Measurements from ENCODE around the gene TIMM23.

DNA sequence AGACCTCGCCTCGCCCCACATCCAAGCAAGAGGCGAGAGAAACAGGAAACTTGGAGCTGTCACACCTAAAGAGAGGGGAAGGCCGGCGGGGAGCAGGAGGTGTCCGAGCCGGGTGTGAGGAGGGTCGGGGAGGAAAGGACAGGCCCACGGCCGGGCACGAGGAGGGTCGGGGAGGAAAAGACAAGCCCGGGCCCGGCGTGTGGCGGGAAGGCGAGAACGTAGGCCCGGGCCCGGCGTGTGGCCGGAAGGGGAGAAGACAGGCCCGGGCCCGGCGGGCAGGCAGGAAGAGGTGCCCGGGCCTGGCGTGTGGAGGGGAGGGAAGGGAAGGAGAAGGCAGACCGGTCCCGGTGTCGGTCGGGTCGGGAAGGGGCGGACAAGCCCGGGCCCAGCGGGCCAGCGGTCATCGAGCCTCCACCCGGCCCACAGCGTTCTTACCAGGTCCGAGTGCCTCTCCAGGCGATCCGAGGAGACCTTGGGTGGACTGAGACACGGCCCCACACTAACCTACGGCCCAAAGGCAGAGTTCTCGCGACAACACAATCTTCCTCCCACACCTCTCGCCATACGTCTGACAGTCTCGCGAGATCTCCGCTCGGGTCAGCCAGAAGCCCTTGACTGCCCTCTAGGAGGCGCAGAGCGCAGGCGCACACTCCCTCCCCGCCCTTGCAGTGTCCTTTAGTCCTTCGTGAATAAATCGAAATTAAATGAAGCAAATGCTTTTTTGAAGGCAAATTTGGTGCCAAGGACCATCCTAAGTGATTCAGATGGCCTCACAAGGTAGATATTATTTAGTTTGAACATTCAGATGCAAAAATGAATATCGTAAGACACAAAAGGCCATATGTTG, 58.0 kb downstream of the TIMM23 start, which contains the start of gene NCOA4:
- peak; percentile 93 for TF ChIP-seq CTCF (IDR thresholded peaks at IDR 0.05; ENCODE audit: insufficient read depth, low read depth, low read length)
- TF ChIP-seq EZH2 (IDR thresholded peaks at IDR 0.05; ENCODE audit: insufficient read depth, low read length): no peak

All from astrocyte (in vitro differentiated cells and primary cell).